ENCODE results near the gene ZNF107. TPM values are rescaled to one million over a fixed set of nuclear protein-coding genes. Genes with fewer than 3 reads are reported as not detected.
"Not testable (repeated sequence)": the region's sequence is repeated elsewhere in the genome, so short reads cannot be mapped to it uniquely, and the experiment has no call there.

ZNF107 gene
- total RNA-seq, 2 donors from 2014 or later: 9.0 to 9.7 TPM

- no peak for TF ChIP-seq POLR2AphosphoS5 (IDR thresholded peaks at IDR 0.05)
- no peak for TF ChIP-seq CTCF (IDR thresholded peaks at IDR 0.05)
- no peak for TF ChIP-seq POLR2A (IDR thresholded peaks at IDR 0.05)
- no peaks in the 10 kb centered on the region for H3K4me1 ChIP-seq (replicated peaks)
- DNase-seq (ENCODE audit: low spot score): no peak
- 98% methylated on average over 2 of the region's 2 CpGs for WGBS
- H3K9me3 ChIP-seq: no peaks in the 10 kb centered on the region
- no peak overlapping the region for H3K27ac ChIP-seq
- intact Hi-C loops (cut with DNase I): no loop called here
- H3K36me3 ChIP-seq: no peaks in the 10 kb centered on the region
- H3K4me3 ChIP-seq: no peak overlapping the region
- H3K27me3 ChIP-seq (replicated peaks; ENCODE audit: insufficient read depth): no peaks in the 10 kb centered on the region
Observed at GRCh38 chr7:64706625-64707292, 40.8 kb downstream of the ZNF107 start.

GRCh38 chr7:64717896-64718295 lies 52.0 kb downstream of the ZNF107 start:
- DNase-seq (ENCODE audit: low spot score); H3K4me3 ChIP-seq; H3K27me3 ChIP-seq (replicated peaks; ENCODE audit: insufficient read depth); H3K27ac ChIP-seq; intact Hi-C loops (cut with DNase I); H3K4me1 ChIP-seq (replicated peaks); H3K36me3 ChIP-seq; H3K9me3 ChIP-seq: not testable (repeated sequence)
- WGBS: 91% methylated on average over 10 of the region's 29 CpGs

- intact Hi-C loops (cut with DNase I): no loop called here
- H3K36me3 ChIP-seq: no peaks in the 10 kb centered on the region
- no peak overlapping the region for H3K4me3 ChIP-seq
- WGBS: 77% methylated on average over 3 of the region's 3 CpGs
- no peaks in the 10 kb centered on the region for H3K9me3 ChIP-seq
- H3K27ac ChIP-seq: no peak overlapping the region
- TF ChIP-seq POLR2A (IDR thresholded peaks at IDR 0.05) (no peak), CTCF (IDR thresholded peaks at IDR 0.05) (no peak), POLR2AphosphoS5 (IDR thresholded peaks at IDR 0.05) (no peak)
- H3K4me1 ChIP-seq (replicated peaks): no peaks in the 10 kb centered on the region
- no peaks in the 10 kb centered on the region for H3K27me3 ChIP-seq (replicated peaks; ENCODE audit: insufficient read depth)
- no peak for DNase-seq (ENCODE audit: low spot score)
Observed at GRCh38 chr7:64729089-64729848, 63.3 kb downstream of the ZNF107 start.

- no peaks in the 10 kb centered on the region for H3K27me3 ChIP-seq (replicated peaks; ENCODE audit: insufficient read depth)
- no peak for DNase-seq (ENCODE audit: low spot score)
- 83% methylated on average over 8 of the region's 8 CpGs for WGBS
- intact Hi-C loops (cut with DNase I): no loop called here
- H3K4me1 ChIP-seq (replicated peaks): no peaks in the 10 kb centered on the region
- TF ChIP-seq POLR2A (IDR thresholded peaks at IDR 0.05) (no peak), CTCF (IDR thresholded peaks at IDR 0.05) (no peak), POLR2AphosphoS5 (IDR thresholded peaks at IDR 0.05) (no peak)
- no peak overlapping the region for H3K27ac ChIP-seq
- no peaks in the 10 kb centered on the region for H3K9me3 ChIP-seq
- no peak overlapping the region for H3K4me3 ChIP-seq
- no peaks in the 10 kb centered on the region for H3K36me3 ChIP-seq
Observed at GRCh38 chr7:64733550-64734240, 67.8 kb downstream of the ZNF107 start.

- Histone ChIP-seq H3K36me3 (no peaks in the 10 kb centered on the region), H3K27ac (no peak overlapping the region), H3K4me1 (replicated peaks) (no peaks in the 10 kb centered on the region), H3K4me3 (no peak overlapping the region), H3K27me3 (replicated peaks; ENCODE audit: insufficient read depth) (no peaks in the 10 kb centered on the region), H3K9me3 (no peaks in the 10 kb centered on the region)
- 95% methylated on average over 19 of the region's 20 CpGs for WGBS
- no peak for DNase-seq (ENCODE audit: low spot score)
- intact Hi-C loops (cut with DNase I): no loop called here
- no peak for TF ChIP-seq POLR2AphosphoS5 (IDR thresholded peaks at IDR 0.05)
- TF ChIP-seq POLR2A (IDR thresholded peaks at IDR 0.05): no peak
- no peak for TF ChIP-seq CTCF (IDR thresholded peaks at IDR 0.05)
Observed at GRCh38 chr7:64736575-64736974, 70.6 kb downstream of the ZNF107 start.

GRCh38 chr7:64738403-64738802 lies 72.5 kb downstream of the ZNF107 start:
- H3K4me1 ChIP-seq (replicated peaks); H3K27ac ChIP-seq; H3K9me3 ChIP-seq; H3K36me3 ChIP-seq; DNase-seq (ENCODE audit: low spot score); H3K4me3 ChIP-seq; H3K27me3 ChIP-seq (replicated peaks; ENCODE audit: insufficient read depth); intact Hi-C loops (cut with DNase I): not testable (repeated sequence)
- WGBS: 100% methylated on average over 2 of the region's 29 CpGs

- H3K4me1 ChIP-seq (replicated peaks); H3K4me3 ChIP-seq; DNase-seq (ENCODE audit: low spot score); H3K27me3 ChIP-seq (replicated peaks; ENCODE audit: insufficient read depth); H3K9me3 ChIP-seq; intact Hi-C loops (cut with DNase I); H3K27ac ChIP-seq; H3K36me3 ChIP-seq: not testable (repeated sequence)
- 92% methylated on average over 17 of the region's 29 CpGs for WGBS
Observed at GRCh38 chr7:64738953-64739352, 73.0 kb downstream of the ZNF107 start.
